PC-3 (cell line): Measurements from ENCODE around the gene IL16. TPM values are rescaled to one million over a fixed set of nuclear protein-coding genes. Genes with fewer than 3 reads are reported as not detected.

Experiments used
- ATAC-seq: fragments of 200-7000 bp; cut with Tn5 transposase; 2 replicates; pipeline ENCODE4 v1.9.1; 2020; ENCODE audit warnings: mild to moderate bottlenecking, moderate library complexity
- Bru-seq: library from RNA; stranded (reverse); fragments of 400-500 nt; gene quantifications from one replicate; lab custom pipeline; 2021; lab: Mats Ljungman, UMichigan
- BruChase-seq, 2 experiments: library from RNA; stranded (reverse); fragments of 400-500 nt; gene quantifications; one replicate each; lab custom pipeline; 2021; lab: Mats Ljungman, UMichigan
- BruUV-seq: library from RNA; stranded (reverse); fragments of 400-500 nt; replicated peaks from 2 replicates; lab custom pipeline; 2021; lab: Mats Ljungman, UMichigan
- CTCF ChIA-PET: fragments of 300-600 bp; sonication (Branson Sonifier 250); formaldehyde crosslinking; loops from one replicate; lab custom pipeline; 2022; ENCODE audit warnings: antibody characterized with exemption; lab: Charles Lee
- POLR2A ChIA-PET: fragments of 300-600 bp; sonication (Branson Sonifier 250); formaldehyde crosslinking; loops from one replicate; lab custom pipeline; 2022; ENCODE audit warnings: antibody characterized with exemption; ENCODE audit not compliant: unreplicated experiment; lab: Charles Lee
- DNase-seq: peaks from one replicate; pipeline ENCODE4 v3.0.0-alpha.2; 2015
- H2AFZ ChIP-seq: fragments of 300-600 bp; sonication (generic); 2 replicates; pipeline ENCODE4 v1.6.0; 2016; ENCODE audit warnings: antibody characterized with exemption, low read length
- H3F3A ChIP-seq: fragments of 300-600 bp; sonication (generic); one replicate; pipeline ENCODE4 v1.6.0; 2017; ENCODE audit warnings: antibody characterized with exemption, low read length, control low read depth, mild to moderate bottlenecking; ENCODE audit not compliant: unreplicated experiment
- H3K27ac ChIP-seq: fragments of 300-600 bp; sonication (generic); 2 replicates; pipeline ENCODE4 v1.5.1; 2016; ENCODE audit warnings: mild to moderate bottlenecking, low read length
- H3K27me3 ChIP-seq: fragments of 300-600 bp; sonication (generic); 2 replicates; pipeline ENCODE4 v1.6.1; 2016; ENCODE audit warnings: low read length, mixed read lengths
- H3K36me3 ChIP-seq: fragments of 300-600 bp; sonication (generic); 2 replicates; pipeline ENCODE4 v1.6.1; 2016; ENCODE audit warnings: low read depth, mixed run types, low read length, mixed read lengths
- H3K4me1 ChIP-seq: fragments of 300-600 bp; sonication (generic); 2 replicates; pipeline ENCODE4 v1.5.1; 2016; ENCODE audit warnings: low read length; ENCODE audit not compliant: insufficient read depth
- H3K4me2 ChIP-seq: fragments of 300-600 bp; sonication (generic); 2 replicates; pipeline ENCODE4 v1.6.0; 2016; ENCODE audit warnings: low read length
- H3K4me3 ChIP-seq: fragments of 300-600 bp; sonication (generic); 2 replicates; pipeline ENCODE4 v1.5.1; 2016; ENCODE audit warnings: mild to moderate bottlenecking, low read length, mixed read lengths
- H3K79me2 ChIP-seq: fragments of 300-600 bp; sonication (generic); 2 replicates; pipeline ENCODE4 v1.6.1; 2017; ENCODE audit warnings: low read length, mixed read lengths
- H3K9ac ChIP-seq: fragments of 300-600 bp; sonication (generic); 2 replicates; pipeline ENCODE4 v1.6.0; 2016; ENCODE audit warnings: mild to moderate bottlenecking, low read length
- H3K9me2 ChIP-seq: fragments of 300-600 bp; sonication (generic); replicated peaks from 2 replicates; pipeline ENCODE4 v1.6.1; 2016; ENCODE audit warnings: mixed run types, low read length, mixed read lengths
- H3K9me3 ChIP-seq: fragments of 300-600 bp; sonication (generic); 2 replicates; pipeline ENCODE4 v1.6.1; 2016; ENCODE audit warnings: low read length, mixed read lengths
- H4K20me1 ChIP-seq: fragments of 300-600 bp; sonication (generic); 2 replicates; pipeline ENCODE4 v1.6.1; 2016; ENCODE audit warnings: low read length, mixed read lengths
- CTCF ChIP-seq: fragments of 300-600 bp; sonication (generic); conservative IDR thresholded peaks from 2 replicates; pipeline ENCODE4 v1.5.1; 2017; ENCODE audit warnings: antibody characterized with exemption, low read depth, mild to moderate bottlenecking, low read length
- EZH2 ChIP-seq: fragments of 300-600 bp; sonication (generic); IDR thresholded peaks from one replicate; pipeline ENCODE4 v1.6.1; 2017; ENCODE audit warnings: antibody characterized with exemption, mild to moderate bottlenecking, low read length; ENCODE audit not compliant: unreplicated experiment
- EZH2phosphoT487 ChIP-seq: fragments of 300-600 bp; sonication (generic); IDR thresholded peaks from 2 replicates; pipeline ENCODE4 v1.6.1; 2018; ENCODE audit warnings: mild to moderate bottlenecking, antibody characterized with exemption, low read length, borderline replicate concordance
- intact Hi-C: fragments of 100-400 bp; cut with micrococcal nuclease; formaldehyde crosslinking; loops from 2 replicates; pipeline ENCODE4 v1.9.0; 2023
- long read RNA-seq: library from polyadenylated mRNA; unstranded; transcript quantifications from one replicate; pipeline ENCODE4 v2.0.0, GENCODE V29; 2021; ENCODE audit not compliant: unreplicated experiment
- total RNA-seq: library from RNA; depleted of rRNA; stranded (reverse); fragments of >200 nt; gene quantifications from 2 replicates; pipeline ENCODE4 v1.2.3, GENCODE V29; 2014; rRNA removed

IL16 gene
- total RNA-seq (0.04 TPM in 1 of 2 replicates, not detected in the other), Bru-seq, nascent RNA (percentile 16 among the genes with signal in this experiment), BruChase-seq, experiment 1, labeled RNA remaining after a 6-hour chase (percentile 32 among the genes with signal in this experiment), BruChase-seq, experiment 2, labeled RNA remaining after a 2-hour chase (percentile 18 among the genes with signal in this experiment)
- long read RNA-seq, partial matches to known transcripts, result 0 of 2 reads
- long read RNA-seq, other reads (novel, unspliced or antisense), result 2 of 2 reads

GRCh38 chr15:81196576-81197254 is at the start of gene IL16:
TSS of gene IL16 (plus strand) at chr15:81196879. CDS start at chr15:81225400, 28,521 bp downstream.
- Histone ChIP-seq H3K4me3 (no peak within 1 kb of the TSS), H3K4me1 (no peaks in the 10 kb centered on the region), H3K27me3 (peaks cover 47% of the 10 kb centered on the region), H2AFZ (no peak within 1 kb of the TSS), H3K9ac (no peak within 1 kb of the TSS), H3K27ac (no peak within 1 kb of the TSS), H3F3A (no peaks in the 10 kb centered on the region), H3K9me3 (no peaks in the 10 kb centered on the region), H3K9me2 (no peaks in the 10 kb centered on the region), H3K36me3 (no peaks in the 10 kb centered on the region), H4K20me1 (no peaks in the 10 kb centered on the region), H3K4me2 (no peak within 1 kb of the TSS), H3K79me2 (no peaks in the 10 kb centered on the region)
- no peak for ATAC-seq
- CTCF ChIA-PET, result no interaction called here
- POLR2A ChIA-PET, result no interaction called here
- intact Hi-C loops, result no loop called here
- DNase-seq, result no peak
- no peak for TF ChIP-seq EZH2
- TF ChIP-seq CTCF, result no peak
- TF ChIP-seq EZH2phosphoT487, result no peak
- BruUV-seq, result no TSS peak

- intact Hi-C loops, result loop anchor here (5.0 kb wide), 1 partner anchor 44 kb away; no protein-coding TSS in a partner anchor
- H3K27ac ChIP-seq, result no peak overlapping the region
- DNase-seq (no peak), ATAC-seq (no peak)
- H4K20me1 ChIP-seq, result no peaks in the 10 kb centered on the region
- no TSS peak for BruUV-seq
- H3K9me3 ChIP-seq, result no peaks in the 10 kb centered on the region
- no peak overlapping the region for H2AFZ ChIP-seq
- POLR2A ChIA-PET, result no interaction called here
- H3K4me3 ChIP-seq, result no peak overlapping the region
- no peaks in the 10 kb centered on the region for H3F3A ChIP-seq
- no peak overlapping the region for H3K4me2 ChIP-seq
- CTCF ChIA-PET, result interaction anchor here (0.7 kb wide), 1 partner anchor 46 kb away, joined by 3 read pairs; no protein-coding TSS in a partner anchor
- H3K36me3 ChIP-seq, result no peaks in the 10 kb centered on the region
- no peaks in the 10 kb centered on the region for H3K9me2 ChIP-seq
- TF ChIP-seq EZH2phosphoT487 (no peak), CTCF (no peak), EZH2 (no peak)
- H3K27me3 ChIP-seq, result no peaks in the 10 kb centered on the region
- no peaks in the 10 kb centered on the region for H3K4me1 ChIP-seq
- H3K9ac ChIP-seq, result no peak overlapping the region
- no peaks in the 10 kb centered on the region for H3K79me2 ChIP-seq
Measured at GRCh38 chr15:81151389-81151788, 45.3 kb upstream of the IL16 start.
